K562 (cell line): ENCODE data around the gene RNU6-9. TPM values are rescaled to one million over a fixed set of nuclear protein-coding genes. Genes with fewer than 3 reads are reported as not detected.

Source experiments
- ATAC-seq: fragments of 200-7000 bp; cut with Tn5 transposase; 3 replicates; pipeline ENCODE4 v1.9.1; 2020; ENCODE audit warnings: moderate library complexity
- BruUV-seq: library from RNA; stranded (reverse); fragments of 400-500 nt; replicated peaks from 2 replicates; lab custom pipeline; 2021; lab: Mats Ljungman, UMichigan
- CTCF ChIA-PET: fragments of 300-600 bp; formaldehyde crosslinking; extraction: SDS; loops from one replicate; lab custom pipeline; 2021; ENCODE audit warnings: low intra/inter-chr PET ratio; lab: Yijun Ruan, JAX
- POLR2A ChIA-PET: fragments of 300-600, 350-650 bp; sonication (Branson Sonifier 250); formaldehyde crosslinking; extraction: SDS; loops from one replicate; lab custom pipeline; 2021; ENCODE audit warnings: antibody characterized with exemption, inconsistent platforms; lab: Yijun Ruan, JAX
- DNase-seq, 4 experiments: peaks; one replicate each; pipeline versions ENCODE4 v3.0.0 to v3.0.0-alpha.2; 2011 to 2018; ENCODE audit warnings: low spot score in 3 of 4, mixed read lengths in 3 of 4; ENCODE audit errors: extremely low read depth in 1 of 4
- FAIRE-seq: peaks from 2 replicates; lab custom pipeline; 2011; peaks lifted over from hg19 to GRCh38; lab: Jason Lieb, UNC
- H2AFZ ChIP-seq: 2 replicates; pipeline ENCODE4 v1.6.0; 2011; ENCODE audit warnings: low read depth, low read length, control low read depth, inconsistent platforms
- H3K27ac ChIP-seq: fragments of 200-600 bp; 3 replicates; pipeline ENCODE4 v1.8.0; 2011; ENCODE audit warnings: low read depth, mild to moderate bottlenecking, control low read depth, inconsistent platforms, low read length, moderate library complexity, mixed read lengths; ENCODE audit errors: extremely low read depth
- H3K27me3 ChIP-seq, 2 experiments: fragments of 300-600 bp in 1 of 2; 2 replicates in 1 of 2; 3 replicates in 1 of 2; pipeline versions ENCODE4 v1.6.0 to v1.8.0; 2011; ENCODE audit warnings: inconsistent platforms in 2 of 2, low read length in 2 of 2, mild to moderate bottlenecking in 1 of 2, mixed read lengths in 1 of 2, moderate library complexity in 1 of 2; ENCODE audit not compliant: control insufficient read depth in 2 of 2, insufficient read depth in 2 of 2
- H3K36me3 ChIP-seq: fragments of 300-600 bp; 3 replicates; pipeline ENCODE4 v1.8.0; 2011; ENCODE audit warnings: mild to moderate bottlenecking, low read length, inconsistent platforms; ENCODE audit not compliant: control insufficient read depth, insufficient read depth
- H3K4me1 ChIP-seq, 2 experiments: fragments of 200-600 bp in 1 of 2; replicated peaks in 1 of 2; 2 replicates in 1 of 2; 3 replicates in 1 of 2; pipeline versions ENCODE4 v1.5.1 to v1.8.0; 2011; ENCODE audit warnings: inconsistent platforms in 2 of 2, low read length in 2 of 2, mild to moderate bottlenecking in 1 of 2, mixed read lengths in 1 of 2, moderate library complexity in 1 of 2; ENCODE audit not compliant: control insufficient read depth in 2 of 2, insufficient read depth in 2 of 2
- H3K4me2 ChIP-seq: 2 replicates; pipeline ENCODE4 v1.6.1; 2011; ENCODE audit warnings: low read length, control low read depth, inconsistent platforms, mixed read lengths; ENCODE audit not compliant: insufficient read depth
- H3K4me3 ChIP-seq: fragments of 200-600 bp; sonication (generic), shearing (Covaris generic); 2 replicates; pipeline ENCODE4 v1.5.1; 2016; ENCODE audit warnings: control low read depth, inconsistent platforms
- H3K79me2 ChIP-seq: fragments of 200-600 bp; 3 replicates; pipeline ENCODE4 v1.8.0; 2011; ENCODE audit warnings: low read length, inconsistent platforms; ENCODE audit not compliant: control insufficient read depth, insufficient read depth
- H3K9ac ChIP-seq, 2 experiments: 2 replicates each; pipeline versions ENCODE4 v1.6.0 to v1.6.1; 2011; ENCODE audit warnings: low read depth in 2 of 2, low read length in 2 of 2, control low read depth in 1 of 2, inconsistent platforms in 1 of 2, mild to moderate bottlenecking in 1 of 2, mixed read lengths in 1 of 2; ENCODE audit not compliant: insufficient read depth in 1 of 2
- H3K9me1 ChIP-seq: one replicate; pipeline ENCODE4 v1.6.0; 2011; ENCODE audit warnings: inconsistent platforms, mild to moderate bottlenecking, low read length, moderate library complexity; ENCODE audit not compliant: control insufficient read depth, insufficient read depth
- H3K9me3 ChIP-seq: replicated peaks from 2 replicates; pipeline ENCODE4 v1.5.1; 2011; ENCODE audit warnings: low read depth, low read length, inconsistent platforms; ENCODE audit not compliant: control insufficient read depth, insufficient read depth
- H4K20me1 ChIP-seq: replicated peaks from 2 replicates; pipeline ENCODE4 v1.6.1; 2011; ENCODE audit warnings: low read length, inconsistent platforms, mixed read lengths; ENCODE audit not compliant: control insufficient read depth, insufficient read depth
- CHD4 ChIP-seq: fragments of 200-600 bp; sonication (generic); IDR thresholded peaks from 3 replicates; pipeline ENCODE4 v1.6.1; 2012; ENCODE audit warnings: low read depth, mild to moderate bottlenecking, mixed read lengths, low read length, inconsistent platforms; ENCODE audit not compliant: insufficient read depth, insufficient replicate concordance, poor library complexity, severe bottlenecking
- HDAC1 ChIP-seq, 2 experiments: fragments of 450-650 bp; IDR thresholded peaks; 2 replicates each; pipeline ENCODE4 v1.6.1; 2016 to 2017; ENCODE audit warnings: inconsistent platforms in 1 of 2, mild to moderate bottlenecking in 1 of 2, moderate library complexity in 1 of 2
- KLF10 ChIP-seq: fragments of 250-450 bp; sonication (Bioruptor Pico); IDR thresholded peaks from 2 replicates; pipeline ENCODE4 v1.6.1; 2021; ENCODE audit warnings: matching md5 sums
- POLR2A ChIP-seq: fragments of 450-650 bp; conservative IDR thresholded peaks from 2 replicates; pipeline ENCODE4 v1.6.1; 2016
- SMAD1 ChIP-seq: fragments of 150-350 bp; IDR thresholded peaks from 2 replicates; pipeline ENCODE4 v1.6.1; 2014; ENCODE audit warnings: low read length, low read depth; ENCODE audit not compliant: partially characterized antibody
- WHSC1 ChIP-seq: IDR thresholded peaks from one replicate; pipeline ENCODE4 v1.6.1; 2012; ENCODE audit warnings: low read length, control low read depth, inconsistent platforms
- ZBTB7A ChIP-seq: IDR thresholded peaks from 2 replicates; pipeline ENCODE4 v1.6.1; 2011; ENCODE audit warnings: low read depth, mild to moderate bottlenecking, low read length, moderate library complexity, borderline replicate concordance; ENCODE audit not compliant: control insufficient read depth
- ZBTB9 ChIP-seq: fragments of 450-650 bp; formaldehyde crosslinking; IDR thresholded peaks from 2 replicates; pipeline ENCODE4 v1.4.0; 2020; ENCODE audit warnings: mild to moderate bottlenecking, moderate library complexity
- ZNF124 ChIP-seq: sonication (generic); formaldehyde crosslinking; IDR thresholded peaks from 2 replicates; pipeline ENCODE4 v1.8.1; 2022; ENCODE audit warnings: missing genetic modification reagents
- ZNF282 ChIP-seq: sonication (generic); formaldehyde crosslinking; IDR thresholded peaks from 2 replicates; pipeline ENCODE4 v1.8.1; 2023; ENCODE audit warnings: missing genetic modification reagents
- ZNF644 ChIP-seq: fragments of 200-800 bp; sonication (Bioruptor generic); IDR thresholded peaks from 2 replicates; pipeline ENCODE4 v1.6.1; 2016; ENCODE audit warnings: low read depth, missing genetic modification characterization, missing compliant biosample characterization
- WGBS: fragments of 100-300 bp; shearing (Covaris generic); methylation state at CpG from one replicate; pipeline ENCODE4 v1.1.6; 2016; ENCODE audit warnings: low coverage, mixed read lengths; ENCODE audit not compliant: insufficient coverage; ENCODE audit errors: missing lambda C conversion rate; 5-methylcytosine and 5-hydroxymethylcytosine counted together
- in situ Hi-C: fragments of 300-500 bp; cut with MboI; formaldehyde crosslinking; loops from 4 replicates; pipeline ENCODE4 v1.15.0; 2018; ENCODE audit warnings: inconsistent platforms, mixed read lengths
- intact Hi-C: fragments of 100-400 bp; cut with micrococcal nuclease; formaldehyde crosslinking; loops from 2 replicates; pipeline ENCODE4 v1.14.2; 2022
- polyA plus RNA-seq, 8 experiments: library from polyadenylated mRNA; depleted of rRNA in 4 of 8; stranded (reverse) in 5 of 8; unstranded in 3 of 8; fragments of >200 nt; fragmentation: Nextera tagmentation in 2 of 8; fragmentation: Illumina TruSeq in 1 of 8; extraction: Ambion mirVana in 2 of 8; extraction: Trizol in 1 of 8; gene quantifications; 2 replicates each; pipeline versions ENCODE4 v1.2.1 to v1.2.3, GENCODE V29; 2011 to 2014; ENCODE audit warnings: inconsistent platforms in 1 of 8, missing spikeins in 1 of 8
- total RNA-seq, 7 experiments: library from RNA; depleted of rRNA in 6 of 7; stranded (reverse); fragments of >200 nt in 6 of 7; fragmentation: Illumina TruSeq in 2 of 7; extraction: Trizol in 2 of 7; gene quantifications; 2 replicates each; pipeline versions ENCODE4 v1.2.1 to v1.2.3, GENCODE V29; 2011 to 2021; ENCODE audit warnings: low replicate concordance in 1 of 7
- TF ChIP-seq, protein P1 (sequence below), 3 experiments: IDR thresholded peaks in 2 of 3; conservative IDR thresholded peaks in 1 of 3; 2 replicates each; pipeline ENCODE4 v1.5.1; 2011 to 2012; ENCODE audit warnings: low read length in 3 of 3, mild to moderate bottlenecking in 3 of 3, control low read depth in 2 of 3, improper control_type of control experiment in 1 of 3, inconsistent platforms in 1 of 3, low read depth in 1 of 3, mixed read lengths in 1 of 3, moderate library complexity in 1 of 3; ENCODE audit not compliant: insufficient read depth in 2 of 3
- TF ChIP-seq, protein P2 (sequence below): sonication (generic); formaldehyde crosslinking; IDR thresholded peaks from 2 replicates; pipeline ENCODE4 v1.9.0; 2022; ENCODE audit warnings: mild to moderate bottlenecking, missing genetic modification reagents

RNU6-9 gene
- total and polyA plus RNA-seq, 9 of the 15 experiments (the other 6 are each of a cell fraction or from before 2014, with no cell fraction given) = not detected

- H3K4me3 ChIP-seq = peak overlapping the region; percentile 96
- peaks cover 20% of the 10 kb centered on the region; the same call in 2 of the 3 replicates for H3K36me3 ChIP-seq
- in situ Hi-C loops = no loop called here
- peaks cover 25 to 73% of the 10 kb centered on the region in 2 experiments for H3K4me1 ChIP-seq
- H3K27ac ChIP-seq = peak overlapping the region; percentile 75
- FAIRE-seq = no peak
- BruUV-seq = no TSS peak
- no peaks in the 10 kb centered on the region for H3K9me3 ChIP-seq
- H2AFZ ChIP-seq = no peak overlapping the region
- peaks cover 71% of the 10 kb centered on the region for H3K79me2 ChIP-seq
- 0 out of 2 replicates have a peak, but pooled peaks cover 4% of the 10 kb centered on the region for H4K20me1 ChIP-seq
- 26% methylated on average over 40 of the region's 54 CpGs for WGBS
- H3K9ac ChIP-seq = peak overlapping the region; percentile 76 to 97
- POLR2A ChIA-PET = interaction anchor here (0.6 kb wide), 1 partner anchor 216 kb away, joined by 3 read pairs; the partner anchor contains the start of gene PRSS57
- intact Hi-C loops = no loop called here
- H3K4me2 ChIP-seq = peak overlapping the region; percentile 85
- CTCF ChIA-PET = no interaction called here
- H3K27me3 ChIP-seq = no peaks in the 10 kb centered on the region
- no peaks in the 10 kb centered on the region for H3K9me1 ChIP-seq
- no peak for ATAC-seq
- peak in 1 of 4 experiments; percentile 49 for DNase-seq
- TF ChIP-seq, protein P1, sequence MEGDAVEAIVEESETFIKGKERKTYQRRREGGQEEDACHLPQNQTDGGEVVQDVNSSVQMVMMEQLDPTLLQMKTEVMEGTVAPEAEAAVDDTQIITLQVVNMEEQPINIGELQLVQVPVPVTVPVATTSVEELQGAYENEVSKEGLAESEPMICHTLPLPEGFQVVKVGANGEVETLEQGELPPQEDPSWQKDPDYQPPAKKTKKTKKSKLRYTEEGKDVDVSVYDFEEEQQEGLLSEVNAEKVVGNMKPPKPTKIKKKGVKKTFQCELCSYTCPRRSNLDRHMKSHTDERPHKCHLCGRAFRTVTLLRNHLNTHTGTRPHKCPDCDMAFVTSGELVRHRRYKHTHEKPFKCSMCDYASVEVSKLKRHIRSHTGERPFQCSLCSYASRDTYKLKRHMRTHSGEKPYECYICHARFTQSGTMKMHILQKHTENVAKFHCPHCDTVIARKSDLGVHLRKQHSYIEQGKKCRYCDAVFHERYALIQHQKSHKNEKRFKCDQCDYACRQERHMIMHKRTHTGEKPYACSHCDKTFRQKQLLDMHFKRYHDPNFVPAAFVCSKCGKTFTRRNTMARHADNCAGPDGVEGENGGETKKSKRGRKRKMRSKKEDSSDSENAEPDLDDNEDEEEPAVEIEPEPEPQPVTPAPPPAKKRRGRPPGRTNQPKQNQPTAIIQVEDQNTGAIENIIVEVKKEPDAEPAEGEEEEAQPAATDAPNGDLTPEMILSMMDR (IDR thresholded peaks at IDR 0.05 in 2 of 3, conservative IDR thresholded peaks at IDR 0.05 in 1 of 3; ENCODE audit: insufficient read depth in 2 of 3, low read depth in 1 of 3, low read length in 3 of 3) = no peak; a peak in 1 of 6 replicates
- TF ChIP-seq ZNF644 (tag) (no peak), WHSC1 (no peak), SMAD1 (peak; percentile 24), ZNF282 (CRISPR knock-in tag) (no peak), HDAC1 (IDR thresholded peaks at IDR 0.05) (peak in 1 of 2 experiments; percentile 66; a peak in 1 of 4 replicates), ZNF124 (no peak), ZBTB9 (peak; percentile 57; the same call in 1 of the 2 replicates), ZBTB7A (peak; percentile 72; the same call in 1 of the 2 replicates), CHD4 (peak; percentile 61), KLF10 (CRISPR knock-in tag) (no peak), POLR2A (0 out of 2 replicates have a peak, but pooled peaks have one; percentile 36)
- TF ChIP-seq, protein P2, sequence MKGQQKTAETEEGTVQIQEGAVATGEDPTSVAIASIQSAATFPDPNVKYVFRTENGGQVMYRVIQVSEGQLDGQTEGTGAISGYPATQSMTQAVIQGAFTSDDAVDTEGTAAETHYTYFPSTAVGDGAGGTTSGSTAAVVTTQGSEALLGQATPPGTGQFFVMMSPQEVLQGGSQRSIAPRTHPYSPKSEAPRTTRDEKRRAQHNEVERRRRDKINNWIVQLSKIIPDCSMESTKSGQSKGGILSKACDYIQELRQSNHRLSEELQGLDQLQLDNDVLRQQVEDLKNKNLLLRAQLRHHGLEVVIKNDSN = peak; percentile 49
Observed at GRCh38 chr19:911197-912033, 18.1 kb downstream of the RNU6-9 start.
